NCI-H1105 treated with DMSO at 0.1 percent for 48 hours (cell line): ENCODE data around the gene MT1B.
A peak's percentile ranks its signal among the peaks of the same experiment; 100 is the strongest.

Source experiments
- DNase-seq: peaks from one replicate; lab custom pipeline; 2025; lab: John Stamatoyannopoulos, UW

The MT1B gene

GRCh38 chr16:56684926-56685590 lies 33.4 kb downstream of the MT1B start:
- DNase-seq = no peak

DNA sequence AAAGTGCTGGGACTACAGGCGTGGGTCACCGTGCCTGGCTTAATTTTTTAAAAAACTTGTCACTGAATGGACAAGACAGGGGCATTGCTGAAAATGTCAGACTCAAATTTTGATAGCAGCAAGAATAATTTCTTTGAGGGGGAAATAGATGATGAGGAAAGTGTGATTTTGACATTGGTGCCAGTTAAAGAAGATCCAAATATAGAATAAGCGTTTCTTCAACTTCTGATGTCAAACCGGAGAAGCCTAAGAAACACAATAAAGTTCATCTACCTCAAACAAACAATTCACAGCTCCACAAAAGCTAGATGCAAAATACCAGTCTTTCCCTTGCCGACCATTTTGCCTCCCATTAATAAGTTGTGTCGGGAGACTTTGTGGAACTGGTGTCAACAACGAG lies 35.1 kb downstream of the MT1B start:
- DNase-seq = no peak

DNA sequence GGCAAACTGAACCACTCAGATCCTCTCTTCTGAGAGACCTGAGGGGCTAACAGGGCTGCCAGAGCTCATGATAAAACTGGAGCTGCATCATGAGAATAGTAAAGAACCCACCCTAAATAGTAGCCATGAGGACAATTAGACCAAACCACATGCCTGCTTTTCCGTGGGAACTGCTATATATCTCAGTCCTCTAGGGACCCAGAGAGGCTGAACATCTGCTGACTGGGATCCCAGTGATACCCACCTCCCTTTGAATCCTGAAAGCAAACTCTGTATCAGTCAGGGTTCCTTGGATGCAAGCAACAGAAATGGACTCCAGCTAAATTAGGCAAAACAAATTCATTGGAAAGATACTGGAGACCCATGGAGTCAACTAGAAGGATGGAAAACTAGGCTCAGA lies 37.1 kb downstream of the MT1B start:
- DNase-seq = no peak

DNA sequence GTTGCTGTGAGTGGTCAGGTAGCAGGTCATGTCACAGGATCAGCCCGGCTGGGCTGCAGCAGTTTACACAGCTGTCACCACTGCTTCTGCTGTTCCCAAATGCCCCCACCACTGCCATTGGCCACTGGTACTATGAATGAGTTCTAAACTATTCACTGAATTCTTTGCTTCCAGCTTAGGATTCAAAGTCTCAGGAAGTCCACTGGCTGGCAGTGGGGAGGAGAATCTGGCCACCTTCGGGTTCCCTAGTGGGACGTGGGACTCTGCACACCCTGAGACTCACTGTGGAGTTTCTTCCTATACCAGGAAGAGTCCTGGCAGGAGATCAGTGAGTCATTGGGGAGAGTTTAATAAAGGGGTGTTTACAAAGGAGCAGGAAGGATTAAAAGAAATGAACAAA lies 37.5 kb downstream of the MT1B start:
- no peak for DNase-seq

GRCh38 chr16:56690420-56691122 lies 38.9 kb downstream of the MT1B start:
- DNase-seq = no peak

DNA sequence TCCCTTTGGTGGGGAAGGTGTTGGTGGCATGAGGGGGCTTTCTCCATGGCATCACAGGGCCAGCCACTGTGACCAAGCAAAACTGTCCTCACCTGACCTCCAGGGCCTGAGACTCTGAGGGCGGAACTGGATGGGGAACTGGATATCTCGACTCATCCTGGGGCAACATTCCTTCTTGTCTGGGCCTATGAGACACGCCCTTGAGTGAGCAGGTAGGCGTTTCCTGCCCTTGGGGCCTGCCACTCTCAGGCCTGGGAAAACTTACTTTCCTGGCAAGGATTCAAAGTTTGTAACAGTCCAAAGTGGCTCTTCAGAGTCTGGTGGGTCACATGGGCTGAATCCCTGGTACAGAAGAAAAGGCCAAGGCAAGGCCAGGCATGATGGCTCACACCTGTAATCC lies 40.2 kb downstream of the MT1B start:
- DNase-seq = peak; percentile 58

DNA sequence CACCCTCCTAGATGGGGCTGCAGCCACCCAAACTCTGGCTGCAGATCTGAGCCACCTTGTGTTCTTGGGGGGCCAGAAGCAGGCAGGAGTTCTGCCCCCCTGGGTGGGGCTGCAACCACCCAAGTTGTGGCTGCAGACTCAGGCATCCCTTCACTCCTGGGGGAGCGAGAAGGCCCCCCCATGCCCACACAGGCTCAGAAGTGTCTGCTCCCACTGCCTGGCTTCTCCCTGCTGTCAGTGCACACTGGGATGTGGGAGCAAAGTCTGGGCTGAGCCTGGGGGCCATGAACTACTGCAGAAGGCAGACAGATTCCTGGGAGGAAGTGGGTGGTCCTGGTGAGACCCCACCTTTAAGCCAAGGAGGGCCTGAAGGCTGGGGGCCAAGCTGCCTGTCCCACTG lies 43.6 kb downstream of the MT1B start:
- DNase-seq = no peak

GRCh38 chr16:56697456-56698155 lies 45.9 kb downstream of the MT1B start:
- no peak for DNase-seq

DNA sequence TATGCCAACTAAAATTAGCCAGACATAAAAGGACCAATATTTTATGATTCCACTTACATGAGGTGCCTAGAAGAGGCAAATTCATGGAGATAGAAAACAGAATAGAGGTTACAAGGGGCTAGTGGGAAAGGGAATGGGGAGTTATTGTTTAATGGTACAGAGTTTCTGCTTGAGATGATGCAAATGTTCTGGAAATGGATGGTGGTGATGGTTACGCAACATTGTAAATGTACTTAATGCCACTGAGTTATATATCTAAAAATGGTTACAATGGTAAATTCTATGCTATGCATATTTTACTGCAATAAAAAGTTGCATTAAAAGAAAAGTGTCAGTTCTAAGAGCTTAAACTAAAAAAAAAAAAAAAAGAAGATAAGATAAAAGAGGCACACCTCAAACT lies 48.5 kb downstream of the MT1B start:
- DNase-seq = no peak

DNA sequence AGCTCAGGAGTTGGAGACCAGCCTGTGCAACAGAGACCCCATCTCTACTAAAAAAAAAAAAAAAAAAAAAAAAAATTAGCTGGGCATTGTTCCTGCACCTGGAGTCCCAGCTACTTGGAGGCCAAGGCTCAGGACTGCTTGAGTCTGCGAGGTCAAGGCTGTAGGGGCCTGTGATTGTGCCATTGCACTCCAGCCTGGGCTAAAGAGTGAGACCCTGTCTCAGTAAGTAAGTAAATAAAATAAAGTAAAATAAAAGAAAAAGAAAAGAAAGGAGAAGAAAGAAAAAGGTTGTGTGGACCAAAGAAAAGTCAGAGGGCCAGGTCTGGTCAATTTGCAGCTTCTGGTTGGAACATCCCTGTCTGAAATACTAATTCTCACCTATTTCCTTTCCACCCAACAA lies 48.9 kb downstream of the MT1B start:
- no peak for DNase-seq

- DNase-seq = no peak
Observed at GRCh38 chr16:56701534-56701933, 49.8 kb downstream of the MT1B start.
